HCT116 (cell line): ENCODE results near the gene IL17RB. TPM values are rescaled to one million over a fixed set of nuclear protein-coding genes. Genes with fewer than 3 reads are reported as not detected.

Experiments
- ATAC-seq: fragments of 200-7000 bp; cut with Tn5 transposase; 2 replicates; pipeline ENCODE4 v1.9.1; 2020; ENCODE audit warnings: mild to moderate bottlenecking, moderate library complexity
- BruUV-seq: library from RNA; stranded (reverse); fragments of 400-500 nt; replicated peaks from 2 replicates; lab custom pipeline; 2021; lab: Mats Ljungman, UMichigan
- CTCF ChIA-PET: fragments of 300-600 bp; sonication (Branson Sonifier 250); formaldehyde crosslinking; loops from one replicate; lab custom pipeline; 2021; ENCODE audit warnings: antibody characterized with exemption; lab: Charles Lee
- POLR2A ChIA-PET: fragments of 300-600, 350-600 bp; sonication (Branson Sonifier 250); formaldehyde crosslinking; loops from one replicate; lab custom pipeline; 2021; ENCODE audit warnings: antibody characterized with exemption; lab: Charles Lee
- RAD21 ChIA-PET, 2 experiments: fragments of 300-600 bp; sonication (Branson Sonifier 250); formaldehyde crosslinking; loops; one replicate each; lab custom pipeline; 2023; ENCODE audit warnings: low total read pairs in 2 of 2; ENCODE audit not compliant: uncharacterized antibody in 2 of 2, unreplicated experiment in 2 of 2, low non-redundant PET in 1 of 2; lab: Charles Lee
- DNase-seq: peaks from one replicate; pipeline ENCODE4 v3.0.0-alpha.2; 2010; ENCODE audit warnings: low read depth, low spot score
- H2AFZ ChIP-seq: fragments of 200-600 bp; shearing (Covaris generic), sonication (generic); 2 replicates; pipeline ENCODE4 v1.6.1; 2017; ENCODE audit warnings: low read depth, mixed run types, mixed read lengths, antibody characterized with exemption, low read length; ENCODE audit not compliant: poor library complexity, severe bottlenecking
- H3K27ac ChIP-seq: 2 replicates; pipeline ENCODE4 v1.5.1; 2012; ENCODE audit warnings: low read depth, low read length
- H3K27me3 ChIP-seq: fragments of 200-600 bp; sonication (generic); 2 replicates; pipeline ENCODE4 v1.6.1; 2016; ENCODE audit warnings: mixed run types, low read length, mixed read lengths; ENCODE audit not compliant: insufficient read depth
- H3K36me3 ChIP-seq, 2 experiments: fragments of 200-500 bp in 1 of 2; fragments of 200-600 bp in 1 of 2; sonication (Bioruptor generic) in 1 of 2; sonication (generic) in 1 of 2; 2 replicates each; pipeline versions ENCODE4 v1.5.1 to v1.6.1; 2014 to 2016; ENCODE audit warnings: low read length in 2 of 2, inconsistent platforms in 1 of 2, mixed read lengths in 1 of 2, mixed run types in 1 of 2; ENCODE audit not compliant: insufficient read depth in 2 of 2, control insufficient read depth in 1 of 2
- H3K4me1 ChIP-seq, 2 experiments: fragments of 200-600 bp in 1 of 2; sonication (generic) in 1 of 2; 2 replicates each; pipeline versions ENCODE4 v1.5.1 to v1.6.1; 2012 to 2017; ENCODE audit warnings: low read length in 2 of 2, inconsistent platforms in 1 of 2, mild to moderate bottlenecking in 1 of 2, mixed read lengths in 1 of 2, mixed run types in 1 of 2, moderate library complexity in 1 of 2; ENCODE audit not compliant: insufficient read depth in 2 of 2, control insufficient read depth in 1 of 2
- H3K4me2 ChIP-seq: fragments of 200-600 bp; sonication (generic); 2 replicates; pipeline ENCODE4 v1.6.1; 2017; ENCODE audit warnings: mixed run types, low read length, mixed read lengths
- H3K4me3 ChIP-seq, 2 experiments: fragments of 200-600 bp in 1 of 2; sonication (generic) in 1 of 2; replicated peaks in 1 of 2; 2 replicates each; pipeline ENCODE4 v1.5.1; 2011 to 2016; ENCODE audit warnings: low read length in 2 of 2, control low read depth in 1 of 2, low read depth in 1 of 2, mild to moderate bottlenecking in 1 of 2, mixed read lengths in 1 of 2, mixed run types in 1 of 2
- H3K79me2 ChIP-seq: fragments of 200-600 bp; sonication (generic); 2 replicates; pipeline ENCODE4 v1.6.1; 2017; ENCODE audit warnings: mild to moderate bottlenecking, mixed run types, low read length, moderate library complexity, mixed read lengths; ENCODE audit not compliant: insufficient read depth
- H3K9ac ChIP-seq: fragments of 200-600 bp; sonication (generic); 2 replicates; pipeline ENCODE4 v1.6.1; 2016; ENCODE audit warnings: low read length, mixed read lengths
- H3K9me2 ChIP-seq: fragments of 200-600 bp; sonication (generic), shearing (Covaris generic); 2 replicates; pipeline ENCODE4 v1.6.1; 2017; ENCODE audit warnings: mixed run types, mild to moderate bottlenecking, moderate library complexity; ENCODE audit not compliant: insufficient read depth
- H3K9me3 ChIP-seq, 2 experiments: fragments of 200-500 bp in 1 of 2; fragments of 200-600 bp in 1 of 2; sonication (Bioruptor generic) in 1 of 2; sonication (generic) in 1 of 2; 2 replicates each; pipeline ENCODE4 v1.6.1; 2014 to 2017; ENCODE audit warnings: low read length in 2 of 2, mixed read lengths in 2 of 2, inconsistent platforms in 1 of 2, low read depth in 1 of 2, mild to moderate bottlenecking in 1 of 2, mixed run types in 1 of 2, moderate library complexity in 1 of 2; ENCODE audit not compliant: control insufficient read depth in 1 of 2, insufficient read depth in 1 of 2
- H4K20me1 ChIP-seq: fragments of 200-600 bp; sonication (generic), shearing (Covaris generic); 2 replicates; pipeline ENCODE4 v1.6.1; 2017; ENCODE audit warnings: mixed run types, mild to moderate bottlenecking, moderate library complexity; ENCODE audit not compliant: insufficient read depth
- CBX3 ChIP-seq: IDR thresholded peaks from 2 replicates; pipeline ENCODE4 v1.6.1; 2012; ENCODE audit warnings: low read depth
- CTCF ChIP-seq, 3 experiments: fragments of 200-600 bp in 1 of 3; sonication (generic) in 1 of 3; IDR thresholded peaks in 2 of 3; conservative IDR thresholded peaks in 1 of 3; 2 replicates each; pipeline ENCODE4 v1.5.1; 2012 to 2017; ENCODE audit warnings: low read depth in 2 of 3, low read length in 2 of 3, antibody characterized with exemption in 1 of 3, borderline replicate concordance in 1 of 3, control low read depth in 1 of 3, mild to moderate bottlenecking in 1 of 3, mixed read lengths in 1 of 3, mixed run types in 1 of 3, moderate library complexity in 1 of 3; ENCODE audit not compliant: insufficient read depth in 1 of 3
- ELF1 ChIP-seq: IDR thresholded peaks from 2 replicates; pipeline ENCODE4 v1.6.1; 2012; ENCODE audit warnings: low read depth, borderline replicate concordance
- EZH2phosphoT487 ChIP-seq: fragments of 200-600 bp; IDR thresholded peaks from 2 replicates; pipeline ENCODE4 v1.6.1; 2018; ENCODE audit warnings: antibody characterized with exemption, borderline replicate concordance
- FOSL1 ChIP-seq: IDR thresholded peaks from 2 replicates; pipeline ENCODE4 v1.6.1; 2012; ENCODE audit warnings: low read depth
- MAX ChIP-seq: IDR thresholded peaks from 2 replicates; pipeline ENCODE4 v1.6.1; 2012
- POLR2A ChIP-seq: IDR thresholded peaks from 2 replicates; pipeline ENCODE4 v1.7.0; 2011; ENCODE audit warnings: borderline replicate concordance; ENCODE audit not compliant: insufficient read depth, insufficient read length; ENCODE audit errors: extremely low read depth
- POLR2AphosphoS5 ChIP-seq: IDR thresholded peaks from 2 replicates; pipeline ENCODE4 v1.6.1; 2011; ENCODE audit warnings: mild to moderate bottlenecking, low read depth, low read length, moderate library complexity
- RAD21 ChIP-seq: IDR thresholded peaks from 2 replicates; pipeline ENCODE4 v1.6.1; 2012; ENCODE audit warnings: low read depth, mild to moderate bottlenecking
- REST ChIP-seq: IDR thresholded peaks from 2 replicates; pipeline ENCODE4 v1.6.1; 2012; ENCODE audit warnings: low read depth
- SIN3A ChIP-seq: IDR thresholded peaks from 2 replicates; pipeline ENCODE4 v1.6.1; 2012; ENCODE audit warnings: low read depth
- TCF7L2 ChIP-seq: IDR thresholded peaks from 2 replicates; pipeline ENCODE4 v1.7.0; 2011; ENCODE audit warnings: borderline replicate concordance, inconsistent platforms; ENCODE audit not compliant: insufficient read depth, insufficient read length; ENCODE audit errors: extremely low read depth
- YY1 ChIP-seq: IDR thresholded peaks from 2 replicates; pipeline ENCODE4 v1.6.1; 2011; ENCODE audit warnings: low read length, low read depth, moderate library complexity, mild to moderate bottlenecking; ENCODE audit not compliant: insufficient replicate concordance; ENCODE audit errors: extremely low read depth
- ZFX ChIP-seq: fragments of 450-650 bp; IDR thresholded peaks from 2 replicates; pipeline ENCODE4 v1.6.1; 2017
- ZNF274 ChIP-seq: fragments of 200-500 bp; sonication (Bioruptor generic); IDR thresholded peaks from 2 replicates; pipeline ENCODE4 v1.6.1; 2014; ENCODE audit warnings: mild to moderate bottlenecking, low read depth, low read length, inconsistent platforms
- intact Hi-C: fragments of 100-400 bp; cut with micrococcal nuclease; formaldehyde crosslinking; loops from 2 replicates; pipeline ENCODE4 v1.10.0; 2022
- total RNA-seq: library from RNA; stranded (reverse); gene quantifications from one replicate; pipeline ENCODE4 v1.2.1, GENCODE V29; 2021; ENCODE audit not compliant: unreplicated experiment

Gene IL17RB
- total RNA-seq, 1 experiment from 2014 or later, result 8.3 TPM

GRCh38 chr3:53837331-53837730 lies 9.0 kb upstream of the IL17RB start:
- Histone ChIP-seq H3K36me3 (no peaks in the 10 kb centered on the region), H3K4me1 (peaks cover 4 to 5% of the 10 kb centered on the region in 2 experiments; a peak in 2 of 4 replicates), H3K79me2 (no peaks in the 10 kb centered on the region), H3K9ac (no peak overlapping the region), H3K27ac (no peak overlapping the region), H4K20me1 (no peaks in the 10 kb centered on the region), H3K27me3 (no peaks in the 10 kb centered on the region), H3K9me3 (no peaks in the 10 kb centered on the region), H3K4me2 (no peak overlapping the region), H3K4me3 (no peak overlapping the region), H3K9me2 (no peaks in the 10 kb centered on the region), H2AFZ (no peak overlapping the region)
- ChIA-PET CTCF (no interaction called here), RAD21 (no interaction called here), POLR2A (no interaction called here)
- no peak for ATAC-seq
- TF ChIP-seq MAX, result no peak
- TF ChIP-seq POLR2A, result no peak
- TF ChIP-seq TCF7L2, result no peak
- no peak for TF ChIP-seq ZNF274
- no peak for TF ChIP-seq ELF1
- no peak for TF ChIP-seq SIN3A
- no peak for TF ChIP-seq RAD21
- TF ChIP-seq EZH2phosphoT487, result no peak
- TF ChIP-seq CTCF (IDR thresholded peaks at IDR 0.05 in 2 of 3, conservative IDR thresholded peaks at IDR 0.05 in 1 of 3; ENCODE audit: borderline replicate concordance in 1 of 3, insufficient read depth in 1 of 3, low read depth in 2 of 3, low read length in 2 of 3), result no peak
- TF ChIP-seq ZFX, result no peak
- TF ChIP-seq POLR2AphosphoS5, result no peak
- TF ChIP-seq FOSL1, result no peak
- TF ChIP-seq REST, result no peak
- no peak for TF ChIP-seq YY1
- no peak for TF ChIP-seq CBX3
- no peak for DNase-seq
- no TSS peak for BruUV-seq
- intact Hi-C loops, result no loop called here
